ENCODE data around the gene USP32.
A peak's percentile ranks its signal among the peaks of the same experiment; 100 is the strongest.
"Not testable (repeated sequence)": the region's sequence is repeated elsewhere in the genome, so short reads cannot be mapped to it uniquely, and the experiment has no call there.

The USP32 gene

GRCh38 chr17:60388742-60389141 lies 3.2 kb downstream of the USP32 start:
- DNase-seq = no peak
- Mint-ChIP-seq H3K4me1 (peaks cover 61% of the 10 kb centered on the region), H3K9me3 (no peaks in the 10 kb centered on the region), H3K36me3 (ENCODE audit: low read depth) (peaks cover 5% of the 10 kb centered on the region), H3K4me3 (peak overlapping the region; percentile 6), H3K27me3 (ENCODE audit: low read depth, poor library complexity) (no peaks in the 10 kb centered on the region), H3K27ac (no peak overlapping the region)
- TF ChIP-seq CTCF (IDR thresholded peaks at IDR 0.05) = no peak

GRCh38 chr17:60387666-60388065 lies 4.3 kb downstream of the USP32 start:
- Mint-ChIP-seq H3K9me3 (no peaks in the 10 kb centered on the region), H3K4me1 (peaks cover 57% of the 10 kb centered on the region), H3K4me3 (no peak overlapping the region), H3K36me3 (ENCODE audit: low read depth) (peaks cover 10% of the 10 kb centered on the region), H3K27ac (no peak overlapping the region), H3K27me3 (ENCODE audit: low read depth, poor library complexity) (no peaks in the 10 kb centered on the region)
- TF ChIP-seq CTCF (IDR thresholded peaks at IDR 0.05) = no peak
- no peak for DNase-seq

- Mint-ChIP-seq H3K36me3 (ENCODE audit: low read depth) (peaks cover 10% of the 10 kb centered on the region), H3K4me1 (peaks cover 54% of the 10 kb centered on the region), H3K9me3 (no peaks in the 10 kb centered on the region), H3K4me3 (no peak overlapping the region), H3K27me3 (ENCODE audit: low read depth, poor library complexity) (no peaks in the 10 kb centered on the region), H3K27ac (peak overlapping the region; percentile 15)
- no peak for DNase-seq
- no peak for TF ChIP-seq CTCF (IDR thresholded peaks at IDR 0.05)
Observed at GRCh38 chr17:60386147-60387058, 5.5 kb downstream of the USP32 start.

- not testable (repeated sequence) for H3K9me3 Mint-ChIP-seq; H3K27me3 Mint-ChIP-seq (ENCODE audit: low read depth, poor library complexity); H3K36me3 Mint-ChIP-seq (ENCODE audit: low read depth); H3K4me3 Mint-ChIP-seq; DNase-seq
- Mint-ChIP-seq H3K4me1 (peaks cover 43% of the 10 kb centered on the region), H3K27ac (peak overlapping the region; percentile 18)
Observed at GRCh38 chr17:60384921-60385320, 7.0 kb downstream of the USP32 start.

- no peaks in the 10 kb centered on the region for H3K27me3 Mint-ChIP-seq (ENCODE audit: low read depth, poor library complexity)
- no peaks in the 10 kb centered on the region for H3K9me3 Mint-ChIP-seq
- H3K36me3 Mint-ChIP-seq (ENCODE audit: low read depth) = peaks cover 10% of the 10 kb centered on the region
- DNase-seq = no peak
- no peak overlapping the region for H3K27ac Mint-ChIP-seq
- TF ChIP-seq CTCF (IDR thresholded peaks at IDR 0.05) = no peak
- H3K4me1 Mint-ChIP-seq = peaks cover 31% of the 10 kb centered on the region
- no peak overlapping the region for H3K4me3 Mint-ChIP-seq
Observed at GRCh38 chr17:60383379-60383778, 8.6 kb downstream of the USP32 start.

GRCh38 chr17:60381958-60382357 lies 10.0 kb downstream of the USP32 start:
- Mint-ChIP-seq H3K9me3 (no peaks in the 10 kb centered on the region), H3K27me3 (ENCODE audit: low read depth, poor library complexity) (no peaks in the 10 kb centered on the region), H3K4me1 (peaks cover 24% of the 10 kb centered on the region), H3K4me3 (no peak overlapping the region), H3K36me3 (ENCODE audit: low read depth) (peaks cover 15% of the 10 kb centered on the region), H3K27ac (no peak overlapping the region)
- no peak for TF ChIP-seq CTCF (IDR thresholded peaks at IDR 0.05)
- DNase-seq = no peak

GRCh38 chr17:60379461-60379860 lies 12.5 kb downstream of the USP32 start:
- H3K4me3 Mint-ChIP-seq; H3K9me3 Mint-ChIP-seq; H3K4me1 Mint-ChIP-seq; H3K27me3 Mint-ChIP-seq (ENCODE audit: low read depth, poor library complexity); DNase-seq; H3K27ac Mint-ChIP-seq: not testable (repeated sequence)
- H3K36me3 Mint-ChIP-seq (ENCODE audit: low read depth) = peaks cover 12% of the 10 kb centered on the region

GRCh38 chr17:60378187-60378586 lies 13.7 kb downstream of the USP32 start:
- peaks cover 15% of the 10 kb centered on the region for H3K36me3 Mint-ChIP-seq (ENCODE audit: low read depth)
- H3K4me1 Mint-ChIP-seq; H3K4me3 Mint-ChIP-seq; H3K27ac Mint-ChIP-seq; DNase-seq; H3K9me3 Mint-ChIP-seq; H3K27me3 Mint-ChIP-seq (ENCODE audit: low read depth, poor library complexity): not testable (repeated sequence)

Measured in nephron progenitor cell (in vitro differentiated cells).